Gastroesophageal sphincter (tissue), 3 donors: ENCODE data around the gene ANKRD23.

Source experiments
- POLR2A ChIP-seq, 2 donors: fragments of 450-650 bp; IDR thresholded peaks; one replicate each; pipeline ENCODE4 v1.6.1; 2017; ENCODE audit warnings: antibody characterized with exemption in 2 of 2, mild to moderate bottlenecking in 2 of 2, moderate library complexity in 1 of 2
- POLR2AphosphoS5 ChIP-seq: sonication (generic); formaldehyde crosslinking; IDR thresholded peaks from one replicate; pipeline ENCODE4 v1.6.1; 2017; ENCODE audit warnings: antibody characterized with exemption
- TF ChIP-seq, protein P1 (sequence below), 4 experiments: fragments of 200-600 bp in 2 of 4; fragments of 450-650 bp in 2 of 4; sonication (generic) in 1 of 4; IDR thresholded peaks; one replicate each; pipeline ENCODE4 v1.5.1; 2017 to 2019; ENCODE audit warnings: antibody characterized with exemption in 4 of 4, mild to moderate bottlenecking in 2 of 4, moderate library complexity in 2 of 4

DNA sequence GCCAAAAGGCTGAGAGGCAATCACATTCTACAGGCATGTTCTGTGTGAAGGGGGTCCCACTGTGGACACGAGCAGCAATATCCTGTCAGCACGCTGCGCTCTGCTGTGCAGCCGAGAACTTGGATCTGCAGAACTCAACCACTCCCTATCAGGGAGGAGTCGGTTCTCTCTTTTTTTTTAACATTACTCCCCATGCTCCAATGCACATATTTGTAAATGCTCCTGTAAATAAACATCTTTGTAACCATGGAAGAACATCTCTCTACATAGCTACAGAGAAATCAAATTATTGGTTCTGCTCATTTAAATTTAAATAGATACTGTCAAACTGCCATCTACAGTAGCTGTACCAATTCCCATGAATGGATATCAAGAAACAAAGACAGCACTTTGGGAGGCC is 3.0 kb upstream of the ANKRD23 start:
- TF ChIP-seq, protein P1, sequence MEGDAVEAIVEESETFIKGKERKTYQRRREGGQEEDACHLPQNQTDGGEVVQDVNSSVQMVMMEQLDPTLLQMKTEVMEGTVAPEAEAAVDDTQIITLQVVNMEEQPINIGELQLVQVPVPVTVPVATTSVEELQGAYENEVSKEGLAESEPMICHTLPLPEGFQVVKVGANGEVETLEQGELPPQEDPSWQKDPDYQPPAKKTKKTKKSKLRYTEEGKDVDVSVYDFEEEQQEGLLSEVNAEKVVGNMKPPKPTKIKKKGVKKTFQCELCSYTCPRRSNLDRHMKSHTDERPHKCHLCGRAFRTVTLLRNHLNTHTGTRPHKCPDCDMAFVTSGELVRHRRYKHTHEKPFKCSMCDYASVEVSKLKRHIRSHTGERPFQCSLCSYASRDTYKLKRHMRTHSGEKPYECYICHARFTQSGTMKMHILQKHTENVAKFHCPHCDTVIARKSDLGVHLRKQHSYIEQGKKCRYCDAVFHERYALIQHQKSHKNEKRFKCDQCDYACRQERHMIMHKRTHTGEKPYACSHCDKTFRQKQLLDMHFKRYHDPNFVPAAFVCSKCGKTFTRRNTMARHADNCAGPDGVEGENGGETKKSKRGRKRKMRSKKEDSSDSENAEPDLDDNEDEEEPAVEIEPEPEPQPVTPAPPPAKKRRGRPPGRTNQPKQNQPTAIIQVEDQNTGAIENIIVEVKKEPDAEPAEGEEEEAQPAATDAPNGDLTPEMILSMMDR (IDR thresholded peaks at IDR 0.05) = no peak
- no peak for TF ChIP-seq POLR2AphosphoS5
- no peak for TF ChIP-seq POLR2A (IDR thresholded peaks at IDR 0.05)
